Astrocyte of the spinal cord (primary cell): ENCODE data around the gene NPTX2.
A peak's percentile ranks its signal among the peaks of the same experiment; 100 is the strongest.

ENCODE experiments used
- DNase-seq: peaks from one replicate; pipeline ENCODE4 v3.0.0; 2011; ENCODE audit warnings: low read depth, low spot score
- H3K4me3 ChIP-seq: 2 replicates; pipeline ENCODE4 v1.5.1; 2011; ENCODE audit warnings: low read depth, mild to moderate bottlenecking, low read length, moderate library complexity
- in situ Hi-C: cut with HindIII; loops from 2 replicates; pipeline ENCODE4 v1.10.0; 2017; ENCODE audit warnings: low sequenced_read_pairs
- TF ChIP-seq, protein P1 (sequence below): IDR thresholded peaks from 2 replicates; pipeline ENCODE4 v1.5.1; 2012; ENCODE audit warnings: low read depth, mild to moderate bottlenecking, low read length, inconsistent platforms

Gene NPTX2

GRCh38 chr7:98598846-98599615 is 18.1 kb upstream of the NPTX2 start:
- no peak for DNase-seq
- TF ChIP-seq, protein P1, sequence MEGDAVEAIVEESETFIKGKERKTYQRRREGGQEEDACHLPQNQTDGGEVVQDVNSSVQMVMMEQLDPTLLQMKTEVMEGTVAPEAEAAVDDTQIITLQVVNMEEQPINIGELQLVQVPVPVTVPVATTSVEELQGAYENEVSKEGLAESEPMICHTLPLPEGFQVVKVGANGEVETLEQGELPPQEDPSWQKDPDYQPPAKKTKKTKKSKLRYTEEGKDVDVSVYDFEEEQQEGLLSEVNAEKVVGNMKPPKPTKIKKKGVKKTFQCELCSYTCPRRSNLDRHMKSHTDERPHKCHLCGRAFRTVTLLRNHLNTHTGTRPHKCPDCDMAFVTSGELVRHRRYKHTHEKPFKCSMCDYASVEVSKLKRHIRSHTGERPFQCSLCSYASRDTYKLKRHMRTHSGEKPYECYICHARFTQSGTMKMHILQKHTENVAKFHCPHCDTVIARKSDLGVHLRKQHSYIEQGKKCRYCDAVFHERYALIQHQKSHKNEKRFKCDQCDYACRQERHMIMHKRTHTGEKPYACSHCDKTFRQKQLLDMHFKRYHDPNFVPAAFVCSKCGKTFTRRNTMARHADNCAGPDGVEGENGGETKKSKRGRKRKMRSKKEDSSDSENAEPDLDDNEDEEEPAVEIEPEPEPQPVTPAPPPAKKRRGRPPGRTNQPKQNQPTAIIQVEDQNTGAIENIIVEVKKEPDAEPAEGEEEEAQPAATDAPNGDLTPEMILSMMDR: no peak
- in situ Hi-C loops: no loop called here
- no peak overlapping the region for H3K4me3 ChIP-seq

DNA sequence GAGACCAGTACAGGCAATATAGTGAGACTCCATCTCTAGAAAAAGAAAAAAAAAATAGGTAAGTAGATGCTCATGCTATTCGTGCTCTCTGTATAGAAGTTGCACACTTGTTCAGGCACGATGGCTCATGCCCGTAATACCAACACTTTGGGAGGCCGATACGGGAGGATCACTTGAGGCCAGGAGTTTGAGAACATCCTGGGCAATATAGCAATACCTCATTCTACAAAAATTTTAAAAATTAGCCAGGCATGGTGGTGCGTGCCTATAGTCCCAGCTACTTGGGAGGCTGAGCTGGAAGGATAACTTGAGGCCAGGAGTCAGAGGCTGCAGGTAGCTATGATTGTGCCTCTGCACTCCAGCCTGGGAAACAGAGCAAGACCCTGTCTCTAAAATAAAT is 17.2 kb upstream of the NPTX2 start:
- TF ChIP-seq, protein P1: no peak
- no peak for DNase-seq
- no peak overlapping the region for H3K4me3 ChIP-seq
- in situ Hi-C loops: no loop called here

DNA sequence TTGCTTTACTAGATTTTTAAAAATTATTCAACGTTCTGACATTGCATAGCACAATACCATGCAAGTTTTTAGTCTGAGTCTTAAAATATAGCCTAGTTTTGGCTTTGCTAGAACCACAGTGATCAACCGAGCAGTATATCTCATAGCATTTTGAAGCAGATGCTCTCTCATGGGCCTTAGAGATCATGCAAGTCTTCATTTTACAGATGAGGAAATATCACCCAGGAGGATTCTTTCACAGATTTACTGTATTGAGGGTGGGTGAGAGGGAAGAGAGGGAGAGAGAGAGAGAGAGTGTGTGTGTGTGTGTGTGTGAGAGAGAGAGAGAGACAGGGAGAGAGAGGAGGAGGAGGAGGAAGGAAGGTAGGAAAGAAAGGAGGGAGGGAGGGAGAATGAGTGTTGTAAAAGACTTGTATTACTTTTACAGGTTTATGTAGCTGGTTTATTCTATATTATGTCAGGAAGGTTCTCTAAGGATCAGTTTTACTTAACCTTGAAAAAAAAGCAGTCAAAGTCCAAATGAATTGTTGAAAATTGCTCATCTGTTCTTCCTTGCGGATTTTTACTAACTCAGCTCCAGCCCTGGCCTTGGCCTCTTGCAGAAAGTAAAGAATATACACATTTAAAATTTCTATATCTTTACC is 14.2 kb upstream of the NPTX2 start:
- no peak for DNase-seq
- no peak overlapping the region for H3K4me3 ChIP-seq
- TF ChIP-seq, protein P1: no peak
- in situ Hi-C loops: no loop called here

GRCh38 chr7:98603399-98603788 is 13.7 kb upstream of the NPTX2 start:
- TF ChIP-seq, protein P1: no peak
- no peak for DNase-seq
- in situ Hi-C loops: no loop called here
- no peak overlapping the region for H3K4me3 ChIP-seq

DNA sequence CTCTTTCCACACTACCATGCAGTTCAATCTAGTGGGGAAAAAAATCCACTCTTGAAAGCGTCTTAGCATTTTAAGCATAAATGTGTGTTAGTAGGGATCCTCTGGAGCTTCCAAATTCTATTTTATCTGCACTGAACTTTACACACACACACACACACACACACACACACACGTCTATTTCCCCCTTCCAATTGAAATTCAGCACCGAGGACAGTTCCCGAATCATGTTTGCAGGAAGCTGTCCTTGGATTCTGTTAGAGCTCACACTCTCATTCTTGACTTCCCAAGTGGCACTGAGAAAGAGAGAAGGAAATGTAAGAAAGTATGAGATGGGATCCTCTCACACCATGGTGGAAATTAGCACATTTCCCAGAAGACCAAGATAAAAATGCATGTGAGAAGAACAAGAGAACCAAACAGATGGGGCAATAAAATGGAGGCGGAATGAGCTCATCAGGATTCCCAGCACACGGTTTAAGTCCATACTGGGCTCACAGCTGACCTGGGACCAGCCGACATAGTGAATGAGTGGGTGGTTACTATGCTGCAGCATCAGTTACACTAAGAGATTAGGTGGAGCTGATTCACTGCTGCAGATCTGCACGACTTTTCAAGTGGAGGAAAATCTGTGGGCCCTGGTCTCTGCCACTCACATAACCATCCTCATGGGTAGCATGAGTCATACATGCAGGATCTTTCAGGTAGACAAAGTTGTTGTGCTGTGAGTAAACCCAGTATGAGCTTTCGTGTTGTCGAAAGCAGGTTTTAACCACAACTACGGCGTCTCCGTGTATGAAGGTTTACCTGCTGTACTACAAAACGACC is 3.3 kb upstream of the NPTX2 start:
- TF ChIP-seq, protein P1: no peak
- peak; percentile 40 for DNase-seq
- in situ Hi-C loops: no loop called here

GRCh38 chr7:98616381-98617050 is 569 bp upstream of the NPTX2 start:
- DNase-seq: no peak
- H3K4me3 ChIP-seq: no peak overlapping the region
- TF ChIP-seq, protein P1: no peak
- in situ Hi-C loops: no loop called here

More for the DNA sequence above, 3.3 kb upstream of the NPTX2 start:
- H3K4me3 ChIP-seq: no peak overlapping the region
